Measurements from ENCODE around the gene PCED1B. TPM values are rescaled to one million over a fixed set of nuclear protein-coding genes. Genes with fewer than 3 reads are reported as not detected.

The PCED1B gene
- total RNA-seq, 1 experiment from 2014 or later = 3.3 TPM

GRCh38 chr12:47156167-47156736 is 76.8 kb downstream of the PCED1B start:
- no peak overlapping the region for H2BK5ac ChIP-seq (ENCODE audit: insufficient read length, low read length)
- no peaks in the 10 kb centered on the region for H3K27me3 ChIP-seq (ENCODE audit: insufficient read depth, low read length)
- Mint-ChIP-seq H3K9me3 (peaks cover 16% of the 10 kb centered on the region in 2 experiments), H3K36me3 (ENCODE audit: insufficient read depth in 1 of 3, low read depth in 3 of 3) (peaks cover 5 to 13% (median 10%) of the 10 kb centered on the region in 3 experiments; a peak in 4 of 7 replicates), H3K4me3 (no peak overlapping the region), H3K27ac (no peak overlapping the region), H3K4me1 (no peaks in the 10 kb centered on the region), H3K27me3 (ENCODE audit: low read depth) (no peaks in the 10 kb centered on the region)
- TF ChIP-seq CTCF (conservative IDR thresholded peaks at IDR 0.05) = no peak
- H3K23ac ChIP-seq (ENCODE audit: insufficient read length, low read depth, low read length) = no peak overlapping the region
- no peak overlapping the region for H3K14ac ChIP-seq (ENCODE audit: insufficient read depth, low read length)
- H3K4me1 ChIP-seq (ENCODE audit: insufficient read depth, low read length) = no peaks in the 10 kb centered on the region
- H2AK5ac ChIP-seq (ENCODE audit: insufficient read length, low read length) = no peak overlapping the region
- no peak overlapping the region for H3K4ac ChIP-seq (ENCODE audit: low read depth, low read length)
- no peaks in the 10 kb centered on the region for H3K79me1 ChIP-seq (ENCODE audit: insufficient read depth, low read depth, low read length, poor library complexity, severe bottlenecking)
- no peak overlapping the region for H2BK15ac ChIP-seq (ENCODE audit: low read depth, low read length)
- no peak overlapping the region for H3T11ph ChIP-seq (ENCODE audit: low read length)
- H2AFZ ChIP-seq (ENCODE audit: low read length) = no peak overlapping the region
- no peak overlapping the region for H4K8ac ChIP-seq (replicated peaks; ENCODE audit: insufficient read length, low read depth, low read length)
- no peak overlapping the region for H3K56ac ChIP-seq (ENCODE audit: insufficient read length, low read depth, low read length)
- H3K9me3 ChIP-seq (ENCODE audit: control insufficient read depth, low read depth, low read length) = no peaks in the 10 kb centered on the region
- no peaks in the 10 kb centered on the region for H3K79me2 ChIP-seq (ENCODE audit: insufficient read depth, low read length)
- H2BK12ac ChIP-seq (ENCODE audit: insufficient read length, low read depth, low read length) = no peak overlapping the region
- no peak overlapping the region for H3K18ac ChIP-seq (ENCODE audit: insufficient read length, low read depth, low read length)
- no peak overlapping the region for H4K91ac ChIP-seq (ENCODE audit: insufficient read length, low read depth, low read length)
- H2BK20ac ChIP-seq (ENCODE audit: low read depth, low read length, poor library complexity, severe bottlenecking) = no peak overlapping the region
- no peak overlapping the region for H4K5ac ChIP-seq (ENCODE audit: insufficient read length, low read depth, low read length)
- WGBS (ENCODE audit: extremely low coverage, insufficient read length, low lambda C conversion rate) = no CpG with 5 or more reads among the region's 2 CpGs
- no peak overlapping the region for H3K9ac ChIP-seq (ENCODE audit: extremely low read depth, insufficient read length, low read length)
- DNase-seq = no peak
- H4K20me1 ChIP-seq (ENCODE audit: control insufficient read depth, insufficient read depth, insufficient read length) = no peaks in the 10 kb centered on the region
- H2BK120ac ChIP-seq (ENCODE audit: low read depth, low read length, poor library complexity, severe bottlenecking) = no peak overlapping the region
- no peaks in the 10 kb centered on the region for H3K23me2 ChIP-seq (ENCODE audit: insufficient read length, low read depth, low read length, poor library complexity, severe bottlenecking)
- no peak overlapping the region for H3K27ac ChIP-seq (ENCODE audit: insufficient read length, low read depth, low read length)
- no peak overlapping the region for H3K4me2 ChIP-seq (ENCODE audit: insufficient read depth, insufficient read length, low read length)
